IPS-20b (cell line): ENCODE measurements around the gene EML1.
"Not testable (repeated sequence)": the region's sequence is repeated elsewhere in the genome, so short reads cannot be mapped to it uniquely, and the experiment has no call there.

ENCODE experiments used
- H3K27ac ChIP-seq: one replicate; pipeline ENCODE4 v1.5.1; 2013; ENCODE audit warnings: low read length
- H3K27me3 ChIP-seq: 2 replicates; pipeline ENCODE4 v1.6.1; 2013; ENCODE audit warnings: mild to moderate bottlenecking, low read length, inconsistent platforms; ENCODE audit not compliant: insufficient read depth
- H3K36me3 ChIP-seq: 2 replicates; pipeline ENCODE4 v1.6.1; 2013; ENCODE audit warnings: low read depth, mild to moderate bottlenecking, inconsistent platforms, low read length, moderate library complexity; ENCODE audit not compliant: insufficient read depth
- H3K4me1 ChIP-seq: 2 replicates; pipeline ENCODE4 v1.6.1; 2013; ENCODE audit warnings: mild to moderate bottlenecking, control low read depth, inconsistent platforms, low read length, moderate library complexity; ENCODE audit not compliant: insufficient read depth
- H3K4me3 ChIP-seq: 2 replicates; pipeline ENCODE4 v1.5.1; 2013; ENCODE audit warnings: mild to moderate bottlenecking, low read length, inconsistent platforms
- H3K9ac ChIP-seq: 2 replicates; pipeline ENCODE4 v1.6.1; 2013; ENCODE audit warnings: low read depth, mild to moderate bottlenecking, inconsistent platforms, low read length, moderate library complexity
- H3K9me3 ChIP-seq: 2 replicates; pipeline ENCODE4 v1.6.1; 2013; ENCODE audit warnings: mild to moderate bottlenecking, low read depth, low read length, inconsistent platforms; ENCODE audit not compliant: insufficient read depth

The EML1 gene

DNA sequence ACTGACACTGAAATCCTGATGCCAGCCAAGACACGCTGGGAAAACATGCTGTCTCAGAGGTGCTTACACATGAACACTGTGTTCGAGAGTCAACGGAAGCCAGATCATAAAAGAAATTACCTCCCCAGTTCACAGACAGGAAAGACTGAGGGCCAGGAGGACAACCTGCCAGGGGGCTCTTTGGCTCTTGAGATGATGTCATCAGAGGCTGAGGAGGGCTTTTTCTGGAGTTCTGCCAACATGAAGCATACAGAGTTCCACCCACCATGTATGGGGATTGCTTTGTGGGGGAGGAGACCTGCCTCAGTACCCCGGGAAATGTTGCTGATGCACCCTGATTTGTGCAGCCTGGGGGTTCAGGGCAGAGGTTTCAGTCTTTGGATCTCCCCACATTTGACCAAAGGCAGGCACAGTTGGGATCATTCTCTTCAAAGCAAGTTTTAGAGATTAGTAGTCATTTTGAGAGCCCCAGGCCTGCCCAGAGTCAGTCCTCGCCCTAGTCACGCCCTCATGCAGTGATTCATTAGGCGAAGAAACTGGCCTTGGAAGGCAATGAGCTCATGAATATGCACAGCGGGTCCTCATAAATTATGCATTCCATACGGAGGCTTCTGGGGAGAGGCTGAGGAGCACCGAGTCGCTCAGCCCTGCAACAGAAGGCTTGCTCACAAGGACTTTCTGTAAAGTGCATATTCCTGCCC is 34.9 kb upstream of the EML1 start:
- Histone ChIP-seq H3K4me3 (no peak overlapping the region), H3K27ac (no peak overlapping the region), H3K27me3 (no peaks in the 10 kb centered on the region; the same call in 1 of the 2 replicates), H3K9me3 (no peaks in the 10 kb centered on the region), H3K36me3 (no peaks in the 10 kb centered on the region), H3K9ac (peak overlapping the region; percentile 12; the same call in 1 of the 2 replicates), H3K4me1 (peaks cover 7% of the 10 kb centered on the region; the same call in 1 of the 2 replicates)

DNA sequence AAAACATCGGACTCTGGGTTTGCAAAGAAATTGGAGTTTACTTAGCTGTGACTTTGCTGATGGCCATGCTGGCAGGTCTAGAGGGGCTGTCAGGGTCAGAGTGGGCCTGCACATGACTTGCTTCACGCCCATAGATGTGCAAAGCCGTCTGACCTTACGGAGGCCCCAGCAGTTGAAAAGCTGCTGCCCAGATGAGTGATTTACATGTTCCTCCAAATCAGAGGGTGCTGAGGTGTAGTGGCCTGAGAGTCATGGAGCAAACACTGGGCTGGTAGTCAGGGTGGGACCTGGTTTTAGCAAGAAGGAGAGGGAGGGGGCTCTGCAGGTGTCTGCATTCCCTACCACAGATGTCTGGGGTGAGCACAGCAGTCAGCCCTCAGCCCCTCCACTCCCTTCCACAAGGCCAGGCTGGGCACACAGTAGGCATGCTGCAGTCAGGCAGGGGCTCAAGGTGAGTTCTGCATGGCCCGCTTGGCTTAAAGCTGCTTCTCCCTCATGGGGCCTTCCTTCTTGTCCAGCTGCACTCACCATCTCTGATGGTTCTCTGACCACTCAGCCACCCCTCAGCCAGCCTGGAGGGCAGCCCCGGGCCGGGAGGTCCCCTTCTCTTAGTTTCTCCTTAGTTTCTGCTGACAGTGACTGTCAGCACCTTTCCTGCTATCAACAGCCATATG is 34.2 kb upstream of the EML1 start:
- Histone ChIP-seq H3K9me3 (no peaks in the 10 kb centered on the region), H3K27me3 (no peaks in the 10 kb centered on the region; the same call in 1 of the 2 replicates), H3K27ac (no peak overlapping the region), H3K9ac (no peak overlapping the region), H3K4me1 (peaks cover 7% of the 10 kb centered on the region; the same call in 1 of the 2 replicates), H3K36me3 (no peaks in the 10 kb centered on the region), H3K4me3 (no peak overlapping the region)

DNA sequence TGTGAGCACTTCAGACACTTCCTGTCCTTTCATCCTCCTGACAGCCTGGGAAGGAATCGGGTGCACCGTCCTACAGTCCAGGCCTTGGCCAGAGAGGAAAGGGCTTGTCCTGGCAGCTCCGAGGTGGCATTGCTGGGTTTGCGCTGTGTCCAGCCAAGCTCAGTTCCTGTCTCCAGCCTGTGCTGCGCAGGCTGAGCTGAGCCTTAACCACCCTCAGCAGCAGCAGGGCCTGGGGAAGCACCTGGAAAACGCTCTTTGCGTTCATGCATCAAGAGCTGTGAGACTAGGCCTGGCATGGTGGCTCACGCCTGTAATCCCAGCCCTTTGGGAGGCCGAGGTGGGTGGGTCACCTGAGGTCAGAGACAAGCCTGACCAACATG is 33.7 kb upstream of the EML1 start:
- Histone ChIP-seq H3K9me3 (no peaks in the 10 kb centered on the region), H3K4me1 (peaks cover 7% of the 10 kb centered on the region; the same call in 1 of the 2 replicates), H3K36me3 (no peaks in the 10 kb centered on the region), H3K4me3 (no peak overlapping the region), H3K27ac (no peak overlapping the region), H3K9ac (no peak overlapping the region), H3K27me3 (no peaks in the 10 kb centered on the region; the same call in 1 of the 2 replicates)

GRCh38 chr14:99760817-99761216 is 32.4 kb upstream of the EML1 start:
- Histone ChIP-seq H3K4me1 (peaks cover 7% of the 10 kb centered on the region; the same call in 1 of the 2 replicates), H3K9ac (no peak overlapping the region), H3K27me3 (no peaks in the 10 kb centered on the region), H3K36me3 (no peaks in the 10 kb centered on the region), H3K27ac (no peak overlapping the region), H3K9me3 (no peaks in the 10 kb centered on the region), H3K4me3 (no peak overlapping the region)

DNA sequence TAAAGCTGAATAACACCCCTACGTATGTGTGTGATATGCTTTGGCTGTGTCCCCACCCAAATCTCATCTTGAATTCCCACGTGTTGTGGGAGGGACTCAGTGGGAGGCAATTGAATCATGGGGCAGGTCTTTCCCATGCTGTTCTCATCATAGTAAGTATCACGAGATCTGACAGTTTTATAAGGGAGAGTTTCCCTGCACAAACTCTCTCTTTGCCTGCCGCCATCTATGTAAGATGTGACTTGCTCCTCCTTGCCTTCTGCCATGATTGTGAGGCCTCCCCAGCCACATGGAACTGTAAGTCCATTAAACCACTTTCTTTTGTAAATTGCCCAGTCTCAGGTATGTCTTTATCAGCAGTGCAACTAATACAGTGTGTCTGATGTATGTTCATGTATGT is 30.3 kb upstream of the EML1 start:
- not testable (repeated sequence) for H3K4me3 ChIP-seq, H3K9me3 ChIP-seq, H3K27me3 ChIP-seq, H3K27ac ChIP-seq, H3K36me3 ChIP-seq, H3K9ac ChIP-seq
- peaks cover 11% of the 10 kb centered on the region; the same call in 1 of the 2 replicates for H3K4me1 ChIP-seq

DNA sequence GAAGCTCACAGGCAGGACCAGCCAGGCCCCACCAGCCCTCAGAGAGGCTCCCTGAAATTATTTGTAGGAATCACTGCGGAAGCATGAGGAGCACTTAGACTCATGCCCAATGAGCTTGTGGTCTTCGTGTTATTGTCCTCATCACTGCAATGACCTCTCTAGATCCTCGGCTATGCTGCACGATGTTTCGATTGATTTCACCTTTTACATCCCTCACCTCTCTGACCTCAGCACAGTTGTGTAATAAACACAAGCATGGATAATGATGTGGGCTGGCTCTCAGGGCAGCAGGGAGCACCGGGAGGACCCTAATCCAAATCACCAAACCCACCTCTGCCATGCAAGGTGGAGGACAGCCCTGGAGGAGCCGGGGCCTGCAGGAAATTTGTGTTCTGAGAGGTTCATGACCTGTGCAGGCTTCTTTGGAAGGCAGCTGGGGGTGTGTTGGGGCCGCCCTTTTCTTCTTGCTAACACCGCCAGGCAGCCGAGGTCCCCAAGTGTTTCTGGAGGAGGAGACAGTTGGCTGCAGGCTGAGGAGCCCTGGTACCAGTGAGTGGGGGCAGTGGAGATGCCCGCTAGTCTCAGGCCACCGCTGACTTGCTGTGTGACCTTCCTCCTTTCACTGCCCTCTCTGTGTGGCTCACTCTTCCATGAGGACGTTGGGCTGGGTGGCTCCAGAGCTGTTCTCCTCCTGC is 29.5 kb upstream of the EML1 start:
- peaks cover 7% of the 10 kb centered on the region; the same call in 1 of the 2 replicates for H3K4me1 ChIP-seq
- no peaks in the 10 kb centered on the region for H3K27me3 ChIP-seq
- no peaks in the 10 kb centered on the region for H3K36me3 ChIP-seq
- no peak overlapping the region for H3K9ac ChIP-seq
- no peak overlapping the region for H3K4me3 ChIP-seq
- H3K9me3 ChIP-seq = no peaks in the 10 kb centered on the region
- no peak overlapping the region for H3K27ac ChIP-seq

GRCh38 chr14:99764222-99764706 is 28.9 kb upstream of the EML1 start:
- Histone ChIP-seq H3K9ac (no peak overlapping the region), H3K4me1 (0 out of 2 replicates have a peak, but pooled peaks cover 5% of the 10 kb centered on the region), H3K27me3 (no peaks in the 10 kb centered on the region), H3K4me3 (no peak overlapping the region), H3K9me3 (no peaks in the 10 kb centered on the region), H3K27ac (no peak overlapping the region), H3K36me3 (no peaks in the 10 kb centered on the region)

DNA sequence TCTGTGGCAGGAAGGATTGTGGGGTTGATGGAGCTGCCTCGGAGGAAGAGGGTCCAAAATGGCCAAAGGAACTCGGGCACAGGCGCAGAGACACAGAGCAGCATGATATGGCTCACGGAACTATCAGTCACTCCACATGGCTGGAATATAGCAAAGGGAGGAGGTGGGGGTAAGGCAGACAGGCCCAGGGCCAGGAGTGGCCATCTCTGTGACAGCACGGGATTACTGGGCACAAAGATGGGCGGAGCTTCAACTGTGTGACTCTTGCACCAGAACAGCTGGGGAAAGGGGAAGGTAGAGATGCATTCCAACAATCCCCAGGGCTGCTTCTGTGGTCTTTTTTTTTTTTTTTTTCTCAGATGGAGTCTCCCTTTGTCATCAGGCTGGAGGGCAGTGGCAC is 24.8 kb upstream of the EML1 start:
- no peaks in the 10 kb centered on the region for H3K9me3 ChIP-seq
- peaks cover 8% of the 10 kb centered on the region for H3K4me1 ChIP-seq
- H3K36me3 ChIP-seq = no peaks in the 10 kb centered on the region
- H3K27me3 ChIP-seq = no peaks in the 10 kb centered on the region
- H3K27ac ChIP-seq = no peak overlapping the region
- H3K9ac ChIP-seq = no peak overlapping the region
- no peak overlapping the region for H3K4me3 ChIP-seq

GRCh38 chr14:99769123-99769522 is 24.1 kb upstream of the EML1 start:
- no peaks in the 10 kb centered on the region for H3K9me3 ChIP-seq
- H3K36me3 ChIP-seq = no peaks in the 10 kb centered on the region
- H3K4me1 ChIP-seq = peaks cover 14% of the 10 kb centered on the region
- no peaks in the 10 kb centered on the region for H3K27me3 ChIP-seq
- no peak overlapping the region for H3K4me3 ChIP-seq
- H3K27ac ChIP-seq = no peak overlapping the region
- H3K9ac ChIP-seq = no peak overlapping the region

DNA sequence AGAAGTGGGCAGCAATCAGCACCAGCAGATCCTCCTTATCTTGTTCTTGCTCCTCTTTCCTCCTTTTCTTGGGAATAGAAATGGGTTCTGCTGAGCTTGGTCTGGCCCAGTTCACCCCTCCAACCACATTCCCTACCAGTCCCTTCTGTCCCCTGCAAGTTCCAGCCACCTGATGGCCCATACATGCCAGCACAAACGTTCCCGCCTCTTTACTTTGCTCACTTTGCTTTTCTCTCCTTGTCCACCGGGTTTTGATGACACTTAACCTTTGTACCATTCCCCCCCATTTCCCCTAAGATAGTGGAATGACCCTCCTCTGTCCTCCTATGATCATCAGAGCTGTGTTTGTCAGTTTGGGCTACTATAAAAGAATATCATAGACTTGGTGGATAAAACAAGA is 23.4 kb upstream of the EML1 start:
- Histone ChIP-seq H3K36me3 (no peaks in the 10 kb centered on the region), H3K9me3 (no peaks in the 10 kb centered on the region), H3K27me3 (no peaks in the 10 kb centered on the region), H3K4me1 (peaks cover 21% of the 10 kb centered on the region), H3K9ac (no peak overlapping the region), H3K4me3 (no peak overlapping the region), H3K27ac (no peak overlapping the region)

DNA sequence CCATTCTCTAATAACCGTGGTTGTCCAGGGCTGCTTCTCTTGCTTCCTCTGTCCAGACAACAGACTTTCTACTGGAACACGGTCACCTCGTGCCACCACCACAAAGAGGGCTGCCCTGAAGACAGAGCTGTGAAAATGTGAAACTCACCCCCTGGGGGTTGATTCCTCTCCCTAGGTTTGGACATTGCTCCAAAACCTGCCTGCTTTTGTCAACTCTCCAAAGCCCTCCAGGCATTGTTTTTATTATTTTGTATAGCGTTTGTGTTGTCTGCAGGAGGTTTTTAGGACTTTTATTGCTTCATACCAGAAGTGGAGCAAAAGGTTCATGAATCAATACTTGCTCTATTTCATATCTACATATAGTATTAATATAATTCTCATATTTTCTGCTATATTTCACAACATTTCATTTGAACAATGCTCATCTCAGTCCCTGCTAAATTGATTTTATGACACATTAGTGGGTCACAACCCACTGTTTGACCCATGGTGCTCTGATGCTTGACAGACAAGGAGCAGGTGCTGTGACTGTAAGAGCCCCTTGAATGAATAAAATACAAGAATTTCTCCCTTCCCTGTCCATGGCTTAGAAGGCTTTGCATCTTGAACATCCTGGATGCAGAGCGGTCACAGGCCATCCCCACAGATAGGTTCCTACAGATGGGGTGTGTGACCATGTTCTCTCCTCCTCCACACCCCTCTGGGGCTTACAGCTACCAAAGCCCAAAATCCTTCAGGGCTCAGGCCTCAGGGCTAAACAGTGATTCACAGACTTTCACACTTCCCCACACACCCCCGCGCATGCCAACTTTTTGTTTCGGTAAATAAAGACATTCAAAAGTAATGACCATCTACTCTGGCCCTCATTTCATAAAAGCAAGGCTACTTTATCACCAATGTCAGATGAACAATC is 20.6 kb upstream of the EML1 start:
- no peak overlapping the region for H3K9ac ChIP-seq
- no peaks in the 10 kb centered on the region for H3K36me3 ChIP-seq
- no peaks in the 10 kb centered on the region for H3K9me3 ChIP-seq
- no peak overlapping the region for H3K27ac ChIP-seq
- H3K27me3 ChIP-seq = no peaks in the 10 kb centered on the region
- H3K4me1 ChIP-seq = peaks cover 26% of the 10 kb centered on the region
- no peak overlapping the region for H3K4me3 ChIP-seq
